ENCODE measurements around the gene ADARB1.
"Not testable (repeated sequence)": the region's sequence is repeated elsewhere in the genome, so short reads cannot be mapped to it uniquely, and the experiment has no call there.

The ADARB1 gene

GRCh38 chr21:45120975-45121374, 46.6 kb downstream of the ADARB1 start:
- no peak for DNase-seq

- no peak for DNase-seq
Measured at GRCh38 chr21:45122030-45122429, 47.6 kb downstream of the ADARB1 start.

- no peak for DNase-seq
Measured at GRCh38 chr21:45122432-45123132, 48.2 kb downstream of the ADARB1 start.

- no peak for DNase-seq
Measured at GRCh38 chr21:45123440-45123839, 49.1 kb downstream of the ADARB1 start.

- no peak for DNase-seq
Measured at GRCh38 chr21:45124596-45124995, 50.2 kb downstream of the ADARB1 start.

- no peak for DNase-seq
Measured at GRCh38 chr21:45125357-45125756, 51.0 kb downstream of the ADARB1 start.

GRCh38 chr21:45126204-45126626, 51.8 kb downstream of the ADARB1 start:
- no peak for DNase-seq

- DNase-seq = no peak
Measured at GRCh38 chr21:45126983-45127382, 52.6 kb downstream of the ADARB1 start.

GRCh38 chr21:45127937-45128336, 53.6 kb downstream of the ADARB1 start:
- DNase-seq = no peak

GRCh38 chr21:45128613-45129188, 54.3 kb downstream of the ADARB1 start:
- peak; percentile 48 for DNase-seq

GRCh38 chr21:45129189-45129923, 55.0 kb downstream of the ADARB1 start:
- no peak for DNase-seq

GRCh38 chr21:45130324-45130774, 56.0 kb downstream of the ADARB1 start:
- no peak for DNase-seq

GRCh38 chr21:45131537-45131999, 57.2 kb downstream of the ADARB1 start:
- no peak for DNase-seq

GRCh38 chr21:45132841-45133573, 58.6 kb downstream of the ADARB1 start:
- no peak for DNase-seq

GRCh38 chr21:45133574-45134278, 59.3 kb downstream of the ADARB1 start:
- not testable (repeated sequence) for DNase-seq

GRCh38 chr21:45134279-45135076, 60.1 kb downstream of the ADARB1 start:
- no peak for DNase-seq

GRCh38 chr21:45135122-45135521, 60.7 kb downstream of the ADARB1 start:
- no peak for DNase-seq

- no peak for DNase-seq
Measured at GRCh38 chr21:45135868-45136267, 61.5 kb downstream of the ADARB1 start.

GRCh38 chr21:45136500-45136899, 62.1 kb downstream of the ADARB1 start:
- DNase-seq = no peak

GRCh38 chr21:45136927-45137611, 62.7 kb downstream of the ADARB1 start:
- peak; percentile 51 for DNase-seq

GRCh38 chr21:45137612-45137937, 63.2 kb downstream of the ADARB1 start:
- DNase-seq = no peak

Data from DMS79 treated with DMSO at 0.1 percent for 48 hours (cell line).